ENCODE results near the gene MAST3. TPM values are rescaled to one million over a fixed set of nuclear protein-coding genes. Genes with fewer than 3 reads are reported as not detected.

MAST3 gene
- total and polyA plus RNA-seq, 4 donors, result 4.3 to 10.6 (median 6.7) TPM

GRCh38 chr19:18140473-18140872 is 42.9 kb downstream of the MAST3 start:
- H3K36me3 ChIP-seq (ENCODE audit: control insufficient read depth in 4 of 4, insufficient read depth in 3 of 4, low read depth in 1 of 4, low read length in 3 of 4), result peaks cover 19 to 34% (median 29%) of the 10 kb centered on the region in 4 donors
- H3K27ac ChIP-seq (ENCODE audit: low read depth in 1 of 2, low read length in 2 of 2), result no peak overlapping the region
- DNase-seq (ENCODE audit: low spot score), result no peak
- WGBS, result 98% methylated on average over 1 of the region's 1 CpG
- no peaks in the 10 kb centered on the region for H3K9me3 ChIP-seq (ENCODE audit: control insufficient read depth in 4 of 4, low read length in 3 of 4)
- H3K27me3 ChIP-seq (ENCODE audit: control insufficient read depth in 4 of 4, insufficient read depth in 4 of 4, low read length in 3 of 4), result no peaks in the 10 kb centered on the region
- H3K4me3 ChIP-seq (ENCODE audit: low read depth in 1 of 3, low read length in 3 of 3), result no peak overlapping the region
- H3K4me1 ChIP-seq (ENCODE audit: control insufficient read depth in 4 of 4, insufficient read depth in 4 of 4, low read length in 3 of 4), result peaks cover under 1 to 35% (median 24%) of the 10 kb centered on the region in 4 donors
- no peak for TF ChIP-seq TAF1 (conservative IDR thresholded peaks at IDR 0.05)
- TF ChIP-seq CTCF (IDR thresholded peaks at IDR 0.05; ENCODE audit: low read depth, low read length, missing input control), result no peak
- no peak for TF ChIP-seq ATF3 (IDR thresholded peaks at IDR 0.05)
- TF ChIP-seq NR2F2 (IDR thresholded peaks at IDR 0.05), result no peak
- TF ChIP-seq REST (IDR thresholded peaks at IDR 0.05), result no peak
- no peak for TF ChIP-seq RXRA (IDR thresholded peaks at IDR 0.05)
- TF ChIP-seq SP1 (IDR thresholded peaks at IDR 0.05), result no peak
- no peak overlapping the region for H3K9ac ChIP-seq (ENCODE audit: low read depth in 1 of 2, low read length in 2 of 2)

GRCh38 chr19:18141031-18141430 is 43.5 kb downstream of the MAST3 start:
- Histone ChIP-seq H3K9ac (ENCODE audit: low read depth in 1 of 2, low read length in 2 of 2) (no peak overlapping the region), H3K9me3 (ENCODE audit: control insufficient read depth in 4 of 4, low read length in 3 of 4) (no peaks in the 10 kb centered on the region), H3K27ac (ENCODE audit: low read depth in 1 of 2, low read length in 2 of 2) (no peak overlapping the region), H3K4me3 (ENCODE audit: low read depth in 1 of 3, low read length in 3 of 3) (no peak overlapping the region), H3K27me3 (ENCODE audit: control insufficient read depth in 4 of 4, insufficient read depth in 4 of 4, low read length in 3 of 4) (no peaks in the 10 kb centered on the region), H3K4me1 (ENCODE audit: control insufficient read depth in 4 of 4, insufficient read depth in 4 of 4, low read length in 3 of 4) (peaks cover 0 to 30% (median 20%) of the 10 kb centered on the region in 4 donors), H3K36me3 (ENCODE audit: control insufficient read depth in 4 of 4, insufficient read depth in 3 of 4, low read depth in 1 of 4, low read length in 3 of 4) (peaks cover 25 to 38% (median 34%) of the 10 kb centered on the region in 4 donors)
- TF ChIP-seq GABPA (IDR thresholded peaks at IDR 0.05 in 1 of 2, conservative IDR thresholded peaks at IDR 0.05 in 1 of 2) (no peak), RXRA (IDR thresholded peaks at IDR 0.05) (no peak), HNF4G (IDR thresholded peaks at IDR 0.05) (no peak), FOXA1 (IDR thresholded peaks at IDR 0.05) (no peak), TAF1 (conservative IDR thresholded peaks at IDR 0.05) (no peak), NR2F2 (IDR thresholded peaks at IDR 0.05) (no peak), SP1 (IDR thresholded peaks at IDR 0.05) (no peak), MAX (IDR thresholded peaks at IDR 0.05) (no peak), HNF4A (conservative IDR thresholded peaks at IDR 0.05) (no peak), ATF3 (IDR thresholded peaks at IDR 0.05) (no peak), JUND (IDR thresholded peaks at IDR 0.05) (no peak), RAD21 (IDR thresholded peaks at IDR 0.05) (no peak), CTCF (IDR thresholded peaks at IDR 0.05; ENCODE audit: low read depth, low read length, missing input control) (no peak), EGR1 (IDR thresholded peaks at IDR 0.05; ENCODE audit: low read depth in 2 of 2) (no peak)
- WGBS, result 97% methylated on average over 6 of the region's 6 CpGs
- no peak for DNase-seq (ENCODE audit: low spot score)

Data from liver (tissue), 9 donors.